CD4-positive, alpha-beta T cell (primary cell): ENCODE data around the gene DGKI. TPM values are rescaled to one million over a fixed set of nuclear protein-coding genes. Genes with fewer than 3 reads are reported as not detected.

Source experiments
- ATAC-seq: fragments of 200-7000 bp; cut with Tn5 transposase; one replicate; pipeline ENCODE4 v1.10.0; 2022; ENCODE audit warnings: mild to moderate bottlenecking; ENCODE audit not compliant: poor library complexity
- CTCF ChIA-PET: fragments of 350-600 bp; sonication (Branson Sonifier 250); formaldehyde crosslinking; loops from one replicate; lab custom pipeline; 2021; ENCODE audit warnings: antibody characterized with exemption, inconsistent platforms; lab: Charles Lee
- POLR2A ChIA-PET: fragments of 350-600 bp; sonication (Branson Sonifier 250); formaldehyde crosslinking; loops from one replicate; lab custom pipeline; 2021; ENCODE audit warnings: antibody characterized with exemption, inconsistent platforms; lab: Charles Lee
- DNase-seq, 14 experiments: peaks; one replicate each; pipeline ENCODE4 v3.0.0-alpha.2; 2013 to 2020; ENCODE audit warnings: mixed read lengths in 2 of 14
- H3K27ac ChIP-seq, 2 donors: one replicate each; pipeline versions ENCODE4 v1.5.1 to v1.7.0; 2013; ENCODE audit warnings: low read length in 2 of 2, low read depth in 1 of 2, mild to moderate bottlenecking in 1 of 2
- H3K27me3 ChIP-seq, 2 experiments: 1 replicate in 1 of 2; 2 replicates in 1 of 2; pipeline versions ENCODE4 v1.6.1 to v1.7.0; 2013; ENCODE audit warnings: low read length in 2 of 2, control low read depth in 1 of 2, mild to moderate bottlenecking in 1 of 2, moderate library complexity in 1 of 2; ENCODE audit not compliant: insufficient read depth in 2 of 2, control insufficient read depth in 1 of 2
- H3K36me3 ChIP-seq: one replicate; pipeline ENCODE4 v1.6.1; 2013; ENCODE audit warnings: low read length, control low read depth; ENCODE audit not compliant: insufficient read depth
- H3K4me1 ChIP-seq: one replicate; pipeline ENCODE4 v1.6.1; 2013; ENCODE audit warnings: low read length, control low read depth; ENCODE audit not compliant: insufficient read depth
- H3K4me3 ChIP-seq: one replicate; pipeline ENCODE4 v1.5.1; 2013; ENCODE audit warnings: mild to moderate bottlenecking, low read length, moderate library complexity
- H3K9me3 ChIP-seq, 2 experiments: 1 replicate in 1 of 2; 2 replicates in 1 of 2; pipeline versions ENCODE4 v1.6.1 to v1.7.0; 2013; ENCODE audit warnings: low read length in 2 of 2, mild to moderate bottlenecking in 2 of 2, control low read depth in 1 of 2, moderate library complexity in 1 of 2; ENCODE audit not compliant: control insufficient read depth in 1 of 2, insufficient read depth in 1 of 2
- H3K27ac Mint-ChIP-seq: one replicate; pipeline ENCODE4 v1.8.0; 2020; ENCODE audit warnings: mixed read lengths
- H3K27me3 Mint-ChIP-seq: one replicate; pipeline ENCODE4 v1.8.0; 2021; ENCODE audit warnings: mixed read lengths
- H3K36me3 Mint-ChIP-seq: one replicate; pipeline ENCODE4 v1.8.0; 2021; ENCODE audit warnings: low read depth, mixed read lengths
- H3K4me1 Mint-ChIP-seq: one replicate; pipeline ENCODE4 v1.8.0; 2021; ENCODE audit warnings: low read depth, mixed read lengths
- H3K4me3 Mint-ChIP-seq: one replicate; pipeline ENCODE4 v1.8.0; 2020; ENCODE audit warnings: mild to moderate bottlenecking, mixed read lengths
- H3K9me3 Mint-ChIP-seq: one replicate; pipeline ENCODE4 v1.8.0; 2020; ENCODE audit warnings: mixed read lengths
- intact Hi-C, 2 experiments: fragments of 100-400 bp; cut with DNase I in 1 of 2; cut with micrococcal nuclease in 1 of 2; formaldehyde crosslinking; loops; one replicate each; pipeline versions ENCODE4 v1.15.1 to v1.9.0; 2023 to 2025; cut with DNase I, micrococcal nuclease
- total RNA-seq, 174 experiments: library from RNA in 2 of 174; stranded (reverse) in 2 of 174; gene quantifications; one replicate each; pipeline ENCODE4 v1.2.3 and lab custom pipeline; 2021 to 2026
- TF ChIP-seq, protein P1 (sequence below): fragments of 200-600 bp; IDR thresholded peaks from one replicate; pipeline ENCODE4 v1.8.0; 2022; ENCODE audit warnings: antibody characterized with exemption, mild to moderate bottlenecking

Gene DGKI
- total RNA-seq, 2 experiments from 2014 or later = not detected

GRCh38 chr7:137531671-137532070 lies 315.1 kb downstream of the DGKI start:
- DNase-seq = no peak
- ChIA-PET POLR2A (no interaction called here), CTCF (no interaction called here)
- no peaks in the 10 kb centered on the region for H3K36me3 Mint-ChIP-seq
- H3K4me3 Mint-ChIP-seq = no peak overlapping the region
- TF ChIP-seq, protein P1, sequence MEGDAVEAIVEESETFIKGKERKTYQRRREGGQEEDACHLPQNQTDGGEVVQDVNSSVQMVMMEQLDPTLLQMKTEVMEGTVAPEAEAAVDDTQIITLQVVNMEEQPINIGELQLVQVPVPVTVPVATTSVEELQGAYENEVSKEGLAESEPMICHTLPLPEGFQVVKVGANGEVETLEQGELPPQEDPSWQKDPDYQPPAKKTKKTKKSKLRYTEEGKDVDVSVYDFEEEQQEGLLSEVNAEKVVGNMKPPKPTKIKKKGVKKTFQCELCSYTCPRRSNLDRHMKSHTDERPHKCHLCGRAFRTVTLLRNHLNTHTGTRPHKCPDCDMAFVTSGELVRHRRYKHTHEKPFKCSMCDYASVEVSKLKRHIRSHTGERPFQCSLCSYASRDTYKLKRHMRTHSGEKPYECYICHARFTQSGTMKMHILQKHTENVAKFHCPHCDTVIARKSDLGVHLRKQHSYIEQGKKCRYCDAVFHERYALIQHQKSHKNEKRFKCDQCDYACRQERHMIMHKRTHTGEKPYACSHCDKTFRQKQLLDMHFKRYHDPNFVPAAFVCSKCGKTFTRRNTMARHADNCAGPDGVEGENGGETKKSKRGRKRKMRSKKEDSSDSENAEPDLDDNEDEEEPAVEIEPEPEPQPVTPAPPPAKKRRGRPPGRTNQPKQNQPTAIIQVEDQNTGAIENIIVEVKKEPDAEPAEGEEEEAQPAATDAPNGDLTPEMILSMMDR = no peak
- intact Hi-C loops = no loop called here
- H3K4me1 ChIP-seq = no peaks in the 10 kb centered on the region
- no peaks in the 10 kb centered on the region for H3K4me1 Mint-ChIP-seq
- no peak overlapping the region for H3K4me3 ChIP-seq
- H3K36me3 ChIP-seq = no peaks in the 10 kb centered on the region
- no peaks in the 10 kb centered on the region for H3K9me3 ChIP-seq
- no peak overlapping the region for H3K27ac Mint-ChIP-seq
- H3K27me3 ChIP-seq = no peaks in the 10 kb centered on the region
- H3K27me3 Mint-ChIP-seq = peaks cover 3% of the 10 kb centered on the region
- no peaks in the 10 kb centered on the region for H3K9me3 Mint-ChIP-seq
- H3K27ac ChIP-seq = no peak overlapping the region
- no peak for ATAC-seq

DNA sequence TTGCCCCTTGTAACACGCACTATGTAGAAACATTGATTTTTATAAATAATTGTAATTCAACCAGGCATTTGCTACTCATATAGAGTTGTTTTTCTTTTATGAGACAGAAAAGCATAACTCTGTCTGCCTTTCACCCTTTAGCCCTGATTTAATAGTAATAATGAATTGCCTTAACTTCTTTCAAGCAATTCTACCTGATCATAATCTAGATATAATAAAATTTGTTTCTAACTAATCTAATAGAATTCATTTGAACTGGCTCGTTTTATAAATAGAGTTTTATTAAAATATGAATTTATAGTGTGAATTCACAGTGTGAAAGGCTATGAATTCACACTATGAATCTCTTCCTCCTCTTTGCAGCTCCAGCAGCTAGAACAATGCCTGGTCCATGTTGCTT lies 319.1 kb downstream of the DGKI start:
- H3K9me3 Mint-ChIP-seq = peaks cover 3% of the 10 kb centered on the region
- ChIA-PET POLR2A (no interaction called here), CTCF (no interaction called here)
- H3K27me3 Mint-ChIP-seq = no peaks in the 10 kb centered on the region
- intact Hi-C loops = no loop called here
- no peak overlapping the region for H3K4me3 Mint-ChIP-seq
- no peaks in the 10 kb centered on the region for H3K36me3 Mint-ChIP-seq
- TF ChIP-seq, protein P1 = no peak
- no peaks in the 10 kb centered on the region for H3K4me1 Mint-ChIP-seq
- Histone ChIP-seq H3K4me3 (no peak overlapping the region), H3K36me3 (no peaks in the 10 kb centered on the region), H3K9me3 (no peaks in the 10 kb centered on the region), H3K4me1 (no peaks in the 10 kb centered on the region), H3K27ac (no peak overlapping the region), H3K27me3 (no peaks in the 10 kb centered on the region)
- DNase-seq (no peak), ATAC-seq (no peak)
- H3K27ac Mint-ChIP-seq = no peak overlapping the region

GRCh38 chr7:137523171-137523570 lies 323.6 kb downstream of the DGKI start:
- H3K9me3 ChIP-seq = no peaks in the 10 kb centered on the region
- Mint-ChIP-seq H3K27me3 (no peaks in the 10 kb centered on the region), H3K36me3 (no peaks in the 10 kb centered on the region), H3K4me1 (no peaks in the 10 kb centered on the region), H3K27ac (no peak overlapping the region), H3K9me3 (peaks cover 3% of the 10 kb centered on the region), H3K4me3 (no peak overlapping the region)
- no peaks in the 10 kb centered on the region for H3K36me3 ChIP-seq
- TF ChIP-seq, protein P1 = no peak
- ATAC-seq = no peak
- DNase-seq = no peak
- ChIA-PET POLR2A (no interaction called here), CTCF (no interaction called here)
- H3K4me3 ChIP-seq = no peak overlapping the region
- H3K4me1 ChIP-seq = no peaks in the 10 kb centered on the region
- H3K27ac ChIP-seq = no peak overlapping the region
- H3K27me3 ChIP-seq = no peaks in the 10 kb centered on the region
- intact Hi-C loops = no loop called here
